K562 (cell line): ENCODE data around the gene CSNK2A1. TPM values are rescaled to one million over a fixed set of nuclear protein-coding genes. Genes with fewer than 3 reads are reported as not detected.
"Not testable (repeated sequence)": the region's sequence is repeated elsewhere in the genome, so short reads cannot be mapped to it uniquely, and the experiment has no call there.

ENCODE experiments used
- ATAC-seq: fragments of 200-7000 bp; cut with Tn5 transposase; 3 replicates; pipeline ENCODE4 v1.9.1; 2020; ENCODE audit warnings: moderate library complexity
- BruUV-seq: library from RNA; stranded (reverse); fragments of 400-500 nt; replicated peaks from 2 replicates; lab custom pipeline; 2021; lab: Mats Ljungman, UMichigan
- CTCF ChIA-PET: fragments of 300-600 bp; formaldehyde crosslinking; extraction: SDS; loops from one replicate; lab custom pipeline; 2021; ENCODE audit warnings: low intra/inter-chr PET ratio; lab: Yijun Ruan, JAX
- POLR2A ChIA-PET: fragments of 300-600, 350-650 bp; sonication (Branson Sonifier 250); formaldehyde crosslinking; extraction: SDS; loops from one replicate; lab custom pipeline; 2021; ENCODE audit warnings: antibody characterized with exemption, inconsistent platforms; lab: Yijun Ruan, JAX
- DNase-seq, 4 experiments: peaks; one replicate each; pipeline versions ENCODE4 v3.0.0 to v3.0.0-alpha.2; 2011 to 2018; ENCODE audit warnings: low spot score in 3 of 4, mixed read lengths in 3 of 4; ENCODE audit errors: extremely low read depth in 1 of 4
- FAIRE-seq: peaks from 2 replicates; lab custom pipeline; 2011; peaks lifted over from hg19 to GRCh38; lab: Jason Lieb, UNC
- H2AFZ ChIP-seq: 2 replicates; pipeline ENCODE4 v1.6.0; 2011; ENCODE audit warnings: low read depth, low read length, control low read depth, inconsistent platforms
- H3K27ac ChIP-seq: fragments of 200-600 bp; 3 replicates; pipeline ENCODE4 v1.8.0; 2011; ENCODE audit warnings: low read depth, mild to moderate bottlenecking, control low read depth, inconsistent platforms, low read length, moderate library complexity, mixed read lengths; ENCODE audit errors: extremely low read depth
- H3K27me3 ChIP-seq, 2 experiments: fragments of 300-600 bp in 1 of 2; 2 replicates in 1 of 2; 3 replicates in 1 of 2; pipeline versions ENCODE4 v1.6.0 to v1.8.0; 2011; ENCODE audit warnings: inconsistent platforms in 2 of 2, low read length in 2 of 2, mild to moderate bottlenecking in 1 of 2, mixed read lengths in 1 of 2, moderate library complexity in 1 of 2; ENCODE audit not compliant: control insufficient read depth in 2 of 2, insufficient read depth in 2 of 2
- H3K36me3 ChIP-seq: fragments of 300-600 bp; 3 replicates; pipeline ENCODE4 v1.8.0; 2011; ENCODE audit warnings: mild to moderate bottlenecking, low read length, inconsistent platforms; ENCODE audit not compliant: control insufficient read depth, insufficient read depth
- H3K4me1 ChIP-seq, 2 experiments: fragments of 200-600 bp in 1 of 2; replicated peaks in 1 of 2; 2 replicates in 1 of 2; 3 replicates in 1 of 2; pipeline versions ENCODE4 v1.5.1 to v1.8.0; 2011; ENCODE audit warnings: inconsistent platforms in 2 of 2, low read length in 2 of 2, mild to moderate bottlenecking in 1 of 2, mixed read lengths in 1 of 2, moderate library complexity in 1 of 2; ENCODE audit not compliant: control insufficient read depth in 2 of 2, insufficient read depth in 2 of 2
- H3K4me2 ChIP-seq: 2 replicates; pipeline ENCODE4 v1.6.1; 2011; ENCODE audit warnings: low read length, control low read depth, inconsistent platforms, mixed read lengths; ENCODE audit not compliant: insufficient read depth
- H3K4me3 ChIP-seq: fragments of 200-600 bp; sonication (generic), shearing (Covaris generic); 2 replicates; pipeline ENCODE4 v1.5.1; 2016; ENCODE audit warnings: control low read depth, inconsistent platforms
- H3K79me2 ChIP-seq: fragments of 200-600 bp; 3 replicates; pipeline ENCODE4 v1.8.0; 2011; ENCODE audit warnings: low read length, inconsistent platforms; ENCODE audit not compliant: control insufficient read depth, insufficient read depth
- H3K9ac ChIP-seq, 2 experiments: 2 replicates each; pipeline versions ENCODE4 v1.6.0 to v1.6.1; 2011; ENCODE audit warnings: low read depth in 2 of 2, low read length in 2 of 2, control low read depth in 1 of 2, inconsistent platforms in 1 of 2, mild to moderate bottlenecking in 1 of 2, mixed read lengths in 1 of 2; ENCODE audit not compliant: insufficient read depth in 1 of 2
- H3K9me1 ChIP-seq: one replicate; pipeline ENCODE4 v1.6.0; 2011; ENCODE audit warnings: inconsistent platforms, mild to moderate bottlenecking, low read length, moderate library complexity; ENCODE audit not compliant: control insufficient read depth, insufficient read depth
- H3K9me3 ChIP-seq: replicated peaks from 2 replicates; pipeline ENCODE4 v1.5.1; 2011; ENCODE audit warnings: low read depth, low read length, inconsistent platforms; ENCODE audit not compliant: control insufficient read depth, insufficient read depth
- H4K20me1 ChIP-seq: replicated peaks from 2 replicates; pipeline ENCODE4 v1.6.1; 2011; ENCODE audit warnings: low read length, inconsistent platforms, mixed read lengths; ENCODE audit not compliant: control insufficient read depth, insufficient read depth
- IRF2 ChIP-seq: sonication (generic); formaldehyde crosslinking; IDR thresholded peaks from 2 replicates; pipeline ENCODE4 v1.8.1; 2022; ENCODE audit warnings: mild to moderate bottlenecking, missing genetic modification reagents
- KAT7 ChIP-seq: sonication (generic); formaldehyde crosslinking; IDR thresholded peaks from 2 replicates; pipeline ENCODE4 v1.8.0; 2022; ENCODE audit warnings: missing genetic modification reagents, mild to moderate bottlenecking, borderline replicate concordance
- MAZ ChIP-seq, 2 experiments: fragments of 450-650 bp in 1 of 2; sonication (generic) in 1 of 2; formaldehyde crosslinking; IDR thresholded peaks in 1 of 2; conservative IDR thresholded peaks in 1 of 2; 2 replicates each; pipeline versions ENCODE4 v1.4.0 to v1.5.0; 2020; ENCODE audit warnings: mild to moderate bottlenecking in 1 of 2, missing genetic modification reagents in 1 of 2
- PURB ChIP-seq: sonication (generic); formaldehyde crosslinking; IDR thresholded peaks from 2 replicates; pipeline ENCODE4 v1.9.0; 2021; ENCODE audit warnings: low read depth, mild to moderate bottlenecking, missing genetic modification reagents
- ZNF121 ChIP-seq: sonication (generic); formaldehyde crosslinking; conservative IDR thresholded peaks from 2 replicates; pipeline ENCODE4 v1.8.0; 2022; ENCODE audit warnings: missing genetic modification reagents
- WGBS: fragments of 100-300 bp; shearing (Covaris generic); methylation state at CpG from one replicate; pipeline ENCODE4 v1.1.6; 2016; ENCODE audit warnings: low coverage, mixed read lengths; ENCODE audit not compliant: insufficient coverage; ENCODE audit errors: missing lambda C conversion rate; 5-methylcytosine and 5-hydroxymethylcytosine counted together
- in situ Hi-C: fragments of 300-500 bp; cut with MboI; formaldehyde crosslinking; loops from 4 replicates; pipeline ENCODE4 v1.15.0; 2018; ENCODE audit warnings: inconsistent platforms, mixed read lengths
- intact Hi-C: fragments of 100-400 bp; cut with micrococcal nuclease; formaldehyde crosslinking; loops from 2 replicates; pipeline ENCODE4 v1.14.2; 2022
- polyA plus RNA-seq, 8 experiments: library from polyadenylated mRNA; depleted of rRNA in 4 of 8; stranded (reverse) in 5 of 8; unstranded in 3 of 8; fragments of >200 nt; fragmentation: Nextera tagmentation in 2 of 8; fragmentation: Illumina TruSeq in 1 of 8; extraction: Ambion mirVana in 2 of 8; extraction: Trizol in 1 of 8; gene quantifications; 2 replicates each; pipeline versions ENCODE4 v1.2.1 to v1.2.3, GENCODE V29; 2011 to 2014; ENCODE audit warnings: inconsistent platforms in 1 of 8, missing spikeins in 1 of 8
- total RNA-seq, 7 experiments: library from RNA; depleted of rRNA in 6 of 7; stranded (reverse); fragments of >200 nt in 6 of 7; fragmentation: Illumina TruSeq in 2 of 7; extraction: Trizol in 2 of 7; gene quantifications; 2 replicates each; pipeline versions ENCODE4 v1.2.1 to v1.2.3, GENCODE V29; 2011 to 2021; ENCODE audit warnings: low replicate concordance in 1 of 7
- TF ChIP-seq, protein P1 (sequence below): fragments of 250-450 bp; sonication (Bioruptor Pico); IDR thresholded peaks from 2 replicates; pipeline ENCODE4 v1.9.0; 2021; ENCODE audit warnings: mild to moderate bottlenecking, inconsistent platforms

The CSNK2A1 gene
- total and polyA plus RNA-seq, 9 of the 15 experiments (the other 6 are each of a cell fraction or from before 2014, with no cell fraction given), result 71.0 to 251 (median 103) TPM

DNA sequence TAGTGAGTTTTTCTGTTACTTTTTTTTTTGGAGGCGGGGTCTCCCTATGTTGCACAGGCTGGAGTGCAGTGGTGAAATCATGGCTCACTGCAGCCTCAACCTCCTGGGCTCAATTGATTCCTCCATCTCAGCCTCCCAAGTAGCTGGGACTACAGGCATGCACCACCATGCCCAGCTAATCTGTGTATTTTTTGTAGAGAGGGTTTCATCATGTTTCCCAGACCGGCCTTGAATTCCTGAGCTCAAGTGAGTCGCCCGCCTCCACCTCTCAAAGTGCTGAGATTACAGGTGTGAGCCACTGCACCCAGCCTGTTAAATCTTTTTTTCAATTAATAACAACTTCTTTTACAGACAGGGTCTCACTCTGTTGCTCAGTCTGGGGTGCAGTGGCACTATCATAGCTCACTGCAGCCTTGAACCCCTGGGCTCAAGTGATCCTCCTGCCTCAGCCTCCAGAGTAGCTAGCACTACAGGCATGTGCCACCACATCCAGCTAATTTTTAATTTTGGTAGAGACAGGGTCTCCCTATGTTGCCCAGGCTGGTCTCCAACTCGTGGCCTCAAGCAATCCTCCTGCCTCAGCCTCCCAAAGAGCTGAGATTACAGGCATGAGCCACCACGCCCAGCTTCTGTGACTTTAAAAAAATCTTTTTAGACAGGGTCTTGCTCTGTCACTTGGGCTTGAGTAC, 66.9 kb downstream of the CSNK2A1 start:
- 97% methylated on average over 6 of the region's 6 CpGs for WGBS
- FAIRE-seq, ATAC-seq, H3K4me3 ChIP-seq, H3K79me2 ChIP-seq, CTCF ChIA-PET, H3K9ac ChIP-seq, BruUV-seq, H3K9me3 ChIP-seq, H3K27me3 ChIP-seq, H4K20me1 ChIP-seq, H3K4me1 ChIP-seq, DNase-seq, H3K4me2 ChIP-seq, H3K9me1 ChIP-seq, H3K27ac ChIP-seq, H2AFZ ChIP-seq, intact Hi-C loops: not testable (repeated sequence)
- POLR2A ChIA-PET, result interaction anchor here (0.6 to 1.2 kb wide), 9 partner anchors 32 to 258 kb away, joined by 3 to 4 read pairs (median 3); partner anchors contain the start of gene TRIB3
- in situ Hi-C loops, result loop anchor here (5.0 kb wide), 1 partner anchor 124 kb away; no protein-coding TSS in a partner anchor
- H3K36me3 ChIP-seq, result peaks cover 56% of the 10 kb centered on the region; the same call in 2 of the 3 replicates
- TF ChIP-seq ZNF121 (CRISPR knock-in tag), result 0 out of 2 replicates have a peak, but pooled peaks have one; percentile 29

DNA sequence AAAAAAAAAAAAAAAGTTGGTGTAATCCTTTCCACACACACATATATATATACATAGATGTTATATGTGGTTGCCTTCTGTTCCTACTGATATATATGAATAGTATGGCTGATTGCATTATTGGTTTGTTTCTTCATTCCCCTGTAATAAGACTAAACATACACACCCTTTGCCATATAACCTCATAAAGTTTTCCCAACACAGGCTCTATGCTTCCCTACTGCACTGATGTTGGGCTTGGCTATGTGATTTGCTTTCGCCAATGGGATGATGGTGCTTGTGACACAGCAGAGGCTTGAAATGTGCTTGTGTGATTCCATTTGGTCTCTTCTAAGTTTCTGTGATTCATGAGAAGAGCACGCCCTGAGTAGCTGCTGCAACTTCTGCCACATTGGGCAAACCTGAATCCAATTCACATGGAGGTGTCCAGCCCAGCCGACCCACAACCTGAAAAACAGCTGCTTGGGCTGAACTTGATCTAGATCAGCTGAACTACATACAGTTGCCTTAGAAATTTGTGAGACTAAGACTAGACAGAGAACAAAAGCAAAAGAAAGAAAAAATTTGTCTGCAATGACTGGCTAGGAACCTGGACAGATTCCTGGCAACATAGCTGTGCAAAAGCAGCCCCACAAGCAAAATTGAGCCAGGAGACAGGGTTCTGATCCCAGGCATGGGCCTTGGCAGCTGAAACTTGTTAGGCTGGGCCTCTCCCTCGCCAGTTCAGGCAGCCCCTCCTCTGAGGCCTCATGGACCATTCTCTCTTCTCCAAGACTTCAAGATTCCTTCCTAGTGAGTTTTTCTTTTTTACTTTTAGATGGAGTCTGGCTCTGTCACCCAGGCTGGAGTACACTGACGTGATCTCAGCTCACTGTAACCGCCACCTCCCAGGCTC, 67.9 kb downstream of the CSNK2A1 start:
- Histone ChIP-seq H3K27ac (no peak overlapping the region), H3K9ac (no peak overlapping the region), H3K36me3 (peaks cover 48% of the 10 kb centered on the region; the same call in 2 of the 3 replicates), H4K20me1 (no peaks in the 10 kb centered on the region), H3K4me3 (no peak overlapping the region), H3K27me3 (no peaks in the 10 kb centered on the region), H3K9me1 (no peaks in the 10 kb centered on the region), H2AFZ (no peak overlapping the region), H3K9me3 (no peaks in the 10 kb centered on the region; the same call in 1 of the 2 replicates), H3K4me1 (no peaks in the 10 kb centered on the region; a peak in 2 of 5 replicates), H3K79me2 (no peaks in the 10 kb centered on the region), H3K4me2 (no peak overlapping the region)
- in situ Hi-C loops, result loop anchor here (5.0 kb wide), 1 partner anchor 123 kb away; no protein-coding TSS in a partner anchor
- DNase-seq (no peak), FAIRE-seq (no peak), ATAC-seq (no peak)
- 94% methylated on average over 6 of the region's 6 CpGs for WGBS
- ChIA-PET CTCF (no interaction called here), POLR2A (interaction anchor here (0.6 to 1.2 kb wide), 4 partner anchors 15 to 101 kb away, joined by 3 to 4 read pairs (median 4); partner anchors contain the start of gene TRIB3)
- TF ChIP-seq IRF2 (CRISPR knock-in tag) (no peak), MAZ (CRISPR knock-in tag; conservative IDR thresholded peaks at IDR 0.05 in 1 of 2, IDR thresholded peaks at IDR 0.05 in 1 of 2) (no peak), PURB (CRISPR knock-in tag) (no peak), KAT7 (CRISPR knock-in tag) (no peak)
- TF ChIP-seq, protein P1, sequence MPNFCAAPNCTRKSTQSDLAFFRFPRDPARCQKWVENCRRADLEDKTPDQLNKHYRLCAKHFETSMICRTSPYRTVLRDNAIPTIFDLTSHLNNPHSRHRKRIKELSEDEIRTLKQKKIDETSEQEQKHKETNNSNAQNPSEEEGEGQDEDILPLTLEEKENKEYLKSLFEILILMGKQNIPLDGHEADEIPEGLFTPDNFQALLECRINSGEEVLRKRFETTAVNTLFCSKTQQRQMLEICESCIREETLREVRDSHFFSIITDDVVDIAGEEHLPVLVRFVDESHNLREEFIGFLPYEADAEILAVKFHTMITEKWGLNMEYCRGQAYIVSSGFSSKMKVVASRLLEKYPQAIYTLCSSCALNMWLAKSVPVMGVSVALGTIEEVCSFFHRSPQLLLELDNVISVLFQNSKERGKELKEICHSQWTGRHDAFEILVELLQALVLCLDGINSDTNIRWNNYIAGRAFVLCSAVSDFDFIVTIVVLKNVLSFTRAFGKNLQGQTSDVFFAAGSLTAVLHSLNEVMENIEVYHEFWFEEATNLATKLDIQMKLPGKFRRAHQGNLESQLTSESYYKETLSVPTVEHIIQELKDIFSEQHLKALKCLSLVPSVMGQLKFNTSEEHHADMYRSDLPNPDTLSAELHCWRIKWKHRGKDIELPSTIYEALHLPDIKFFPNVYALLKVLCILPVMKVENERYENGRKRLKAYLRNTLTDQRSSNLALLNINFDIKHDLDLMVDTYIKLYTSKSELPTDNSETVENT, result no peak
- intact Hi-C loops, result no loop called here
- no TSS peak for BruUV-seq
